Glomerular visceral epithelial cell (primary cell): ENCODE results near the gene GUCY2D.
A peak's percentile ranks its signal among the peaks of the same experiment; 100 is the strongest.
"Not testable (repeated sequence)": the region's sequence is repeated elsewhere in the genome, so short reads cannot be mapped to it uniquely, and the experiment has no call there.

Experiments
- DNase-seq: peaks from one replicate; pipeline ENCODE4 v3.0.0-alpha.2; 2016; ENCODE audit errors: extremely low spot score

The GUCY2D gene

GRCh38 chr17:8016632-8017424 is 14.4 kb downstream of the GUCY2D start:
- DNase-seq: peak; percentile 24

GRCh38 chr17:8018436-8018835 is 16.0 kb downstream of the GUCY2D start:
- DNase-seq: no peak

- DNase-seq: no peak
These were observed 16.8 kb downstream of the GUCY2D start for GRCh38 chr17:8019166-8019565.

- peak; percentile 85 for DNase-seq
These were observed 17.5 kb downstream of the GUCY2D start for GRCh38 chr17:8019665-8020650.

- no peak for DNase-seq
These were observed 18.6 kb downstream of the GUCY2D start for GRCh38 chr17:8020776-8021564.

GRCh38 chr17:8021565-8022359 is 19.3 kb downstream of the GUCY2D start:
- DNase-seq: no peak

GRCh38 chr17:8022360-8023003 is 20.1 kb downstream of the GUCY2D start:
- DNase-seq: peak; percentile 28

- not testable (repeated sequence) for DNase-seq
These were observed 21.7 kb downstream of the GUCY2D start for GRCh38 chr17:8024161-8024560.

GRCh38 chr17:8025176-8025911 is 22.9 kb downstream of the GUCY2D start:
- no peak for DNase-seq

- no peak for DNase-seq
These were observed 26.7 kb downstream of the GUCY2D start for GRCh38 chr17:8029121-8029520.

- no peak for DNase-seq
These were observed 28.8 kb downstream of the GUCY2D start for GRCh38 chr17:8031261-8031661.

GRCh38 chr17:8031950-8032349 is 29.5 kb downstream of the GUCY2D start:
- no peak for DNase-seq

GRCh38 chr17:8032442-8032841 is 30.0 kb downstream of the GUCY2D start:
- no peak for DNase-seq

- no peak for DNase-seq
These were observed 36.7 kb downstream of the GUCY2D start, which contains the start of gene ALOX15B for GRCh38 chr17:8038954-8039610. Gene ALOX15B, plus strand, starts transcription at chr17:8039059. Its CDS starts 97 bp downstream, at chr17:8039156.

- no peak for DNase-seq
These were observed 37.3 kb downstream of the GUCY2D start for GRCh38 chr17:8039611-8040168.

GRCh38 chr17:8041249-8041928 is 39.0 kb downstream of the GUCY2D start:
- peak; percentile 54 for DNase-seq

- DNase-seq: no peak
These were observed 39.6 kb downstream of the GUCY2D start for GRCh38 chr17:8041979-8042378.
